Right atrium auricular region (tissue), 2 donors: ENCODE measurements around the gene APOBEC3H. TPM values are rescaled to one million over a fixed set of nuclear protein-coding genes. Genes with fewer than 3 reads are reported as not detected.

ENCODE experiments used
- DNase-seq: peaks from one replicate; pipeline ENCODE4 v3.0.0-alpha.2; 2019; ENCODE audit warnings: low spot score
- H3K27ac ChIP-seq, 2 donors: fragments of 200-600 bp; sonication (generic); 1 replicate in 1 of 2; 2 replicates in 1 of 2; pipeline ENCODE4 v1.5.1; 2016 to 2019
- H3K27me3 ChIP-seq, 2 donors: fragments of 200-600 bp; sonication (generic); one replicate each; pipeline versions ENCODE4 v1.5.1 to v1.6.0; 2017 to 2019
- H3K36me3 ChIP-seq: fragments of 200-600 bp; sonication (generic); one replicate; pipeline ENCODE4 v1.5.1; 2016
- H3K4me1 ChIP-seq, 2 donors: fragments of 200-600 bp; sonication (generic); one replicate each; pipeline versions ENCODE4 v1.5.1 to v1.6.0; 2017 to 2019
- H3K4me3 ChIP-seq, 2 donors: fragments of 200-600 bp; sonication (generic); 1 replicate in 1 of 2; 2 replicates in 1 of 2; pipeline ENCODE4 v1.5.1; 2017 to 2019; ENCODE audit warnings: mild to moderate bottlenecking in 1 of 2, moderate library complexity in 1 of 2
- H3K9me3 ChIP-seq, 2 donors: fragments of 200-600 bp; sonication (generic); one replicate each; pipeline ENCODE4 v1.5.1; 2019
- total RNA-seq, 2 donors: library from RNA; depleted of rRNA; stranded (reverse); fragments of >200 nt; gene quantifications; one replicate each; pipeline ENCODE4 v1.1.0, GENCODE V29; 2016
- TF ChIP-seq, protein P1 (sequence below), 2 donors: fragments of 200-600 bp; sonication (generic); IDR thresholded peaks; one replicate each; pipeline ENCODE4 v1.5.1; 2019; ENCODE audit warnings: antibody characterized with exemption in 2 of 2

Gene APOBEC3H
- total RNA-seq, 2 donors from 2014 or later, result 1.3 TPM; not detected in 1

DNA sequence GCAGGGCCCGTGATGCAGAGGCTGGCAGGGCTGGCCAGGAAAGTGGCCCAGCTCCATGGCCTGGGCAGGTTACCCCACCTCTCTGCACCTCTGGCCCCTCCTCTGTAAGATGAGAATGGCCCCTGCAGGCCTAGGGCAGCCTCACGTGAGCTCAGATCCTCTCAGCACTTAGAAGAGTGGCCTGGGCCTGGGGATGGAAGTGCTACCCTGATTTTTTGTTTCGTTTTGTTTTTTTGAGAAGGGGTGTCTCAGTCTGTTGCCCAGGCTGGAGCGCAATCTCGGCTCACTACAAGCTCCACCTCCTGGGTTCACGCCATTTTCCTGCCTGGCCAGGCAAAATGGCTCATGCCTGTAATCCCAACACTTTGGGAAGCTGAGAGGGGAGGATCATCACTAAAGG is 982 bp downstream of the APOBEC3H start:
- Histone ChIP-seq H3K27me3 (no peaks in the 10 kb centered on the region), H3K27ac (no peak overlapping the region), H3K36me3 (no peaks in the 10 kb centered on the region), H3K9me3 (no peaks in the 10 kb centered on the region), H3K4me1 (peaks cover 0 to 9% of the 10 kb centered on the region in 2 donors), H3K4me3 (no peak overlapping the region)
- no peak for DNase-seq
- TF ChIP-seq, protein P1, sequence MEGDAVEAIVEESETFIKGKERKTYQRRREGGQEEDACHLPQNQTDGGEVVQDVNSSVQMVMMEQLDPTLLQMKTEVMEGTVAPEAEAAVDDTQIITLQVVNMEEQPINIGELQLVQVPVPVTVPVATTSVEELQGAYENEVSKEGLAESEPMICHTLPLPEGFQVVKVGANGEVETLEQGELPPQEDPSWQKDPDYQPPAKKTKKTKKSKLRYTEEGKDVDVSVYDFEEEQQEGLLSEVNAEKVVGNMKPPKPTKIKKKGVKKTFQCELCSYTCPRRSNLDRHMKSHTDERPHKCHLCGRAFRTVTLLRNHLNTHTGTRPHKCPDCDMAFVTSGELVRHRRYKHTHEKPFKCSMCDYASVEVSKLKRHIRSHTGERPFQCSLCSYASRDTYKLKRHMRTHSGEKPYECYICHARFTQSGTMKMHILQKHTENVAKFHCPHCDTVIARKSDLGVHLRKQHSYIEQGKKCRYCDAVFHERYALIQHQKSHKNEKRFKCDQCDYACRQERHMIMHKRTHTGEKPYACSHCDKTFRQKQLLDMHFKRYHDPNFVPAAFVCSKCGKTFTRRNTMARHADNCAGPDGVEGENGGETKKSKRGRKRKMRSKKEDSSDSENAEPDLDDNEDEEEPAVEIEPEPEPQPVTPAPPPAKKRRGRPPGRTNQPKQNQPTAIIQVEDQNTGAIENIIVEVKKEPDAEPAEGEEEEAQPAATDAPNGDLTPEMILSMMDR (IDR thresholded peaks at IDR 0.05), result no peak

DNA sequence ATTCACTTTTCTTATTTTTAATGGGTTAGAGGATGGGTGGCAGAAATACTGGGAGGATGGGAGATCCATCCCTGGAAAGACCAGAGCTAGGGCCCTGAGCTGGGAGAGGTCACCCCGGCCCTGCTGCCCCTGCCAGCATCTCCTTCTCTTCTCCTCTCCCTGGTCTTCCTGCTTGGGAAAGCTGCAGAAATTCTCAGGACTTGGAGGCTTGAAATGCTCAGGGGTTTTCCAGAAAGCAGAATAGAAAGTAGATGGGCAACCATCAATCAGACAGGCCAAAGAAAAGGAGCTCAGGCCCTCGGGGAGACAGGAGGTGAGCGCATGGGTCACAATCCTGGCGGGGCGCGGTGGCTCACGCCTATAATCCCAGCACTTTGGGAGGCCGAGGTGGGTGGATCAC is 1.5 kb downstream of the APOBEC3H start:
- Histone ChIP-seq H3K4me1 (peaks cover 0 to 9% of the 10 kb centered on the region in 2 donors), H3K4me3 (no peak overlapping the region), H3K9me3 (no peaks in the 10 kb centered on the region), H3K27me3 (no peaks in the 10 kb centered on the region), H3K36me3 (no peaks in the 10 kb centered on the region), H3K27ac (no peak overlapping the region)
- no peak for DNase-seq
- TF ChIP-seq, protein P1 (IDR thresholded peaks at IDR 0.05), result no peak

DNA sequence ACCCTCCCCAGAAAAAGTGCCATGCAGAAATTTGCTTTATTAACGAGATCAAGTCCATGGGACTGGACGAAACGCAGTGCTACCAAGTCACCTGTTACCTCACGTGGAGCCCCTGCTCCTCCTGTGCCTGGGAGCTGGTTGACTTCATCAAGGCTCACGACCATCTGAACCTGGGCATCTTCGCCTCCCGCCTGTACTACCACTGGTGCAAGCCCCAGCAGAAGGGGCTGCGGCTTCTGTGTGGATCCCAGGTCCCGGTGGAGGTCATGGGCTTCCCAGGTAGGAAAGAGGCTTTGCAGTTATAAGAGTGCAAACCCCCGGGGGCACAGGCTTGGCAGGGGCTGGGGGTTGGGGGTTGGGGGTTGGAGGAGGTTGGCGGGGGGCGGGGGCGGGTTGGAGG is 4.2 kb downstream of the APOBEC3H start:
- no peak for DNase-seq

DNA sequence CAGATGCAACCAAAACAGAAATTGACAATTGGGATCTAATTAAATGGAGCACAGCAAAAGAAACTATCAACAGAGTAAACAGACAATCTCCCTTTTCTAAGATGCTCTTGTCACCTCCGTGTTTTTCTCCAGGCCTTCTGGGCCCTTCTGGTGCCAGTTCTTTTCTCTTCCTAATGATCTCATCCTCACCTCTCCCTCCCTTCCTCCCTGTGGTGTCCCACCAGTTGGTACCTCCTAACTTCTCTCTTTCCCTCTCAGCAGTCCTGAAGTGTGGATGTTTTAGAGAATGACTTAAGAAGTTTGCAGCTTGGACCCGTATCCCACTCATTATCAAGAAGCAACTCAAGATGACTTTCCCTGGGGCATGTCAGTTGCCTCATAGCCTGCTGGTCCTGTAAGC is 6.4 kb downstream of the APOBEC3H start:
- DNase-seq, result no peak

More for the DNA sequence above, 4.2 kb downstream of the APOBEC3H start:
- Histone ChIP-seq H3K36me3 (no peaks in the 10 kb centered on the region), H3K27me3 (no peaks in the 10 kb centered on the region), H3K9me3 (no peaks in the 10 kb centered on the region), H3K4me3 (no peak overlapping the region), H3K4me1 (peaks cover 0 to 9% of the 10 kb centered on the region in 2 donors), H3K27ac (no peak overlapping the region)
- TF ChIP-seq, protein P1 (IDR thresholded peaks at IDR 0.05), result no peak

DNA sequence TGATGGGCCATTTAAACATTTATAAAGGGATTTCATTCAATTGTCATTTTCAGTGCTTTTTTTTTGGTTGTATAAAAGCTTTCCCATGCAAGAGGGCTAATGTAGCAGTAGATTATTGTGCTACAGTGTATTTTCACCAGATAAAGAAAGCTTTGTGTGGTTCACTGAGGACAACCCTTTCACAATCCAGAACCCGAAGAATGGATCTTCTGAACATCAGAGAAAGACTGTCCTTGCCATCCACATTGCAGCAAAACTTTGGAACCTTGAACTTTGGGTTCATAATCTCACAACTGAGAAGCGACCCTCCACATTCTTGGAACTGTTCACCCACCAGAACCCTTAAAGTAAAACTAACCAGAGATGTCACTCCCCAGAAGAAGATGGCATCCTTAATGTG is 9.3 kb downstream of the APOBEC3H start:
- Histone ChIP-seq H3K27me3 (no peaks in the 10 kb centered on the region), H3K9me3 (no peaks in the 10 kb centered on the region), H3K27ac (no peak overlapping the region), H3K4me1 (no peaks in the 10 kb centered on the region), H3K36me3 (no peaks in the 10 kb centered on the region), H3K4me3 (no peak overlapping the region)
- TF ChIP-seq, protein P1 (IDR thresholded peaks at IDR 0.05), result no peak
- no peak for DNase-seq

More for the DNA sequence above, 6.4 kb downstream of the APOBEC3H start:
- Histone ChIP-seq H3K4me1 (no peaks in the 10 kb centered on the region), H3K27me3 (no peaks in the 10 kb centered on the region), H3K9me3 (no peaks in the 10 kb centered on the region), H3K36me3 (no peaks in the 10 kb centered on the region), H3K27ac (no peak overlapping the region), H3K4me3 (no peak overlapping the region)
- TF ChIP-seq, protein P1 (IDR thresholded peaks at IDR 0.05), result no peak

DNA sequence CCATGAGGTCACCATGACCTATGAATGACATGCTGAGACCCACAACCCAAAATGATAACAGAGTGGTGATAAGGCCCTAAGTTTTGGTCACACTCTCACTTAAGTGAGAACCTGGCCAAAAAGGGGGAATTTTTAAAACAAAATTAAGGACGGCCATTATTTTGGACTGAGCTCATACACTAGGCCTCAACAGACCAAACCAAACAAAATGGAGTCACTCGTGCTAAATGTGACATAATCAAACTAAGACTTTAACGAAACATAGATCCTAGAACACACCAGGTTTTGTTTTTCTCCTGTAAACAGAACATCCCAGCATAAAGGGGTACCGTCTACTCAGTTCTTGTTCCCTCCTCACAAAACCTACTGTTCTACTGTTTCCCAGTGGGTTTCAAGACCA is 11.4 kb downstream of the APOBEC3H start:
- no peaks in the 10 kb centered on the region for H3K9me3 ChIP-seq
- no peak overlapping the region for H3K4me3 ChIP-seq
- TF ChIP-seq, protein P1 (IDR thresholded peaks at IDR 0.05), result no peak

More for the DNA sequence above, 11.4 kb downstream of the APOBEC3H start:
- Histone ChIP-seq H3K27ac (no peak overlapping the region), H3K36me3 (no peaks in the 10 kb centered on the region), H3K4me1 (no peaks in the 10 kb centered on the region), H3K27me3 (no peaks in the 10 kb centered on the region)
- DNase-seq, result no peak
